GM19238 (cell line): ENCODE results near the gene USH2A.

Experiments
- DNase-seq: peaks from one replicate; pipeline ENCODE4 v3.0.0; 2011; ENCODE audit warnings: low spot score; ENCODE audit not compliant: insufficient read length

The USH2A gene

GRCh38 chr1:215963621-215964020 is 459.6 kb downstream of the USH2A start:
- DNase-seq: no peak

- no peak for DNase-seq
Measured at GRCh38 chr1:215963040-215963439, 460.2 kb downstream of the USH2A start.

GRCh38 chr1:215958841-215959240 is 464.4 kb downstream of the USH2A start:
- no peak for DNase-seq

GRCh38 chr1:215957663-215958062 is 465.6 kb downstream of the USH2A start:
- no peak for DNase-seq

GRCh38 chr1:215932558-215932957 is 490.7 kb downstream of the USH2A start:
- no peak for DNase-seq

- no peak for DNase-seq
Measured at GRCh38 chr1:215926670-215927069, 496.6 kb downstream of the USH2A start.

- DNase-seq: no peak
Measured at GRCh38 chr1:215923129-215923824, 500.0 kb downstream of the USH2A start.

GRCh38 chr1:215911406-215911968 is 511.8 kb downstream of the USH2A start:
- DNase-seq: no peak

GRCh38 chr1:215905493-215906115 is 517.6 kb downstream of the USH2A start:
- no peak for DNase-seq

GRCh38 chr1:215900684-215901083 is 522.6 kb downstream of the USH2A start:
- DNase-seq: no peak

GRCh38 chr1:215899901-215900300 is 523.3 kb downstream of the USH2A start:
- DNase-seq: no peak

GRCh38 chr1:215895893-215896292 is 527.4 kb downstream of the USH2A start:
- DNase-seq: no peak

- DNase-seq: no peak
Measured at GRCh38 chr1:215895276-215895675, 528.0 kb downstream of the USH2A start.

- DNase-seq: no peak
Measured at GRCh38 chr1:215894617-215895016, 528.6 kb downstream of the USH2A start.

GRCh38 chr1:215891266-215892057 is 531.8 kb downstream of the USH2A start:
- no peak for DNase-seq

- no peak for DNase-seq
Measured at GRCh38 chr1:215890438-215890837, 532.8 kb downstream of the USH2A start.

- DNase-seq: no peak
Measured at GRCh38 chr1:215889871-215890270, 533.4 kb downstream of the USH2A start.

- DNase-seq: no peak
Measured at GRCh38 chr1:215888159-215888558, 535.1 kb downstream of the USH2A start.

GRCh38 chr1:215887627-215888026 is 535.6 kb downstream of the USH2A start:
- DNase-seq: no peak

- DNase-seq: no peak
Measured at GRCh38 chr1:215883004-215883403, 540.2 kb downstream of the USH2A start.

- no peak for DNase-seq
Measured at GRCh38 chr1:215878843-215879242, 544.4 kb downstream of the USH2A start.

- DNase-seq: no peak
Measured at GRCh38 chr1:215878128-215878527, 545.1 kb downstream of the USH2A start.
